Measurements from ENCODE around the gene TBC1D9B. TPM values are rescaled to one million over a fixed set of nuclear protein-coding genes. Genes with fewer than 3 reads are reported as not detected.

TBC1D9B gene
- total and polyA plus RNA-seq, 9 of the 15 experiments (the other 6 are each of a cell fraction or from before 2014, with no cell fraction given) = 2.9 to 59.1 (median 33.5) TPM

- FAIRE-seq = no peak
- H3K36me3 ChIP-seq (ENCODE audit: control insufficient read depth, insufficient read depth, low read length) = peaks cover 72% of the 10 kb centered on the region; the same call in 2 of the 3 replicates
- no peaks in the 10 kb centered on the region for H3K9me3 ChIP-seq (replicated peaks; ENCODE audit: control insufficient read depth, insufficient read depth, low read depth, low read length)
- no peaks in the 10 kb centered on the region for H4K20me1 ChIP-seq (replicated peaks; ENCODE audit: control insufficient read depth, insufficient read depth, low read length)
- in situ Hi-C loops (cut with MboI) = no loop called here
- peaks cover 2% of the 10 kb centered on the region for H3K9me1 ChIP-seq (ENCODE audit: control insufficient read depth, insufficient read depth, low read length)
- no peak overlapping the region for H3K4me2 ChIP-seq (ENCODE audit: insufficient read depth, low read length)
- no peak for DNase-seq (ENCODE audit: extremely low read depth in 1 of 4, low spot score in 3 of 4)
- ATAC-seq = no peak
- CTCF ChIA-PET (ENCODE audit: low intra/inter-chr PET ratio) = interaction anchor here (0.5 kb wide), 1 partner anchor 41 kb away, joined by 3 read pairs; no protein-coding TSS in a partner anchor
- H2AFZ ChIP-seq (ENCODE audit: low read depth, low read length) = no peak overlapping the region
- peak overlapping the region in 1 of 2 experiments; percentile 57; a peak in 1 of 4 replicates for H3K9ac ChIP-seq (ENCODE audit: insufficient read depth in 1 of 2, low read depth in 2 of 2, low read length in 2 of 2)
- WGBS (ENCODE audit: insufficient coverage, low coverage, missing lambda C conversion rate) = 93% methylated on average over 6 of the region's 6 CpGs
- intact Hi-C loops (cut with micrococcal nuclease) = no loop called here
- no peak overlapping the region for H3K4me3 ChIP-seq
- H3K27ac ChIP-seq (ENCODE audit: extremely low read depth, low read depth, low read length) = no peak overlapping the region
- TF ChIP-seq EGR1 (conservative IDR thresholded peaks at IDR 0.05) (peak; percentile 34), CCAR2 (IDR thresholded peaks at IDR 0.05; ENCODE audit: low read depth, low read length) (no peak)
- H3K4me1 ChIP-seq (replicated peaks in 1 of 2; ENCODE audit: control insufficient read depth in 2 of 2, insufficient read depth in 2 of 2, low read length in 2 of 2) = peaks cover 0 to 26% of the 10 kb centered on the region in 2 experiments; a peak in 3 of 5 replicates
- BruUV-seq (replicated peaks) = no TSS peak
- no peaks in the 10 kb centered on the region for H3K79me2 ChIP-seq (ENCODE audit: control insufficient read depth, insufficient read depth, low read length)
- POLR2A ChIA-PET = interaction anchor here (1.0 kb wide), 1 partner anchor 34 kb away, joined by 3 read pairs; no protein-coding TSS in a partner anchor
- H3K27me3 ChIP-seq (ENCODE audit: control insufficient read depth in 2 of 2, insufficient read depth in 2 of 2, low read length in 2 of 2) = no peaks in the 10 kb centered on the region
Measured at GRCh38 chr5:179867079-179867465, 40.6 kb downstream of the TBC1D9B start.

- BruUV-seq (replicated peaks) = no TSS peak
- Histone ChIP-seq H3K79me2 (ENCODE audit: control insufficient read depth, insufficient read depth, low read length) (no peaks in the 10 kb centered on the region), H3K9me1 (ENCODE audit: control insufficient read depth, insufficient read depth, low read length) (peaks cover 2% of the 10 kb centered on the region), H4K20me1 (replicated peaks; ENCODE audit: control insufficient read depth, insufficient read depth, low read length) (no peaks in the 10 kb centered on the region), H3K4me1 (replicated peaks in 1 of 2; ENCODE audit: control insufficient read depth in 2 of 2, insufficient read depth in 2 of 2, low read length in 2 of 2) (peaks cover 0 to 26% of the 10 kb centered on the region in 2 experiments; a peak in 3 of 5 replicates), H2AFZ (ENCODE audit: low read depth, low read length) (no peak overlapping the region), H3K4me3 (no peak overlapping the region), H3K9ac (ENCODE audit: insufficient read depth in 1 of 2, low read depth in 2 of 2, low read length in 2 of 2) (peak overlapping the region in 1 of 2 experiments; percentile 74; a peak in 2 of 4 replicates), H3K27me3 (ENCODE audit: control insufficient read depth in 2 of 2, insufficient read depth in 2 of 2, low read length in 2 of 2) (no peaks in the 10 kb centered on the region), H3K9me3 (replicated peaks; ENCODE audit: control insufficient read depth, insufficient read depth, low read depth, low read length) (no peaks in the 10 kb centered on the region), H3K4me2 (ENCODE audit: insufficient read depth, low read length) (no peak overlapping the region), H3K36me3 (ENCODE audit: control insufficient read depth, insufficient read depth, low read length) (peaks cover 76% of the 10 kb centered on the region; the same call in 2 of the 3 replicates), H3K27ac (ENCODE audit: extremely low read depth, low read depth, low read length) (no peak overlapping the region)
- FAIRE-seq (no peak), DNase-seq (ENCODE audit: extremely low read depth in 1 of 4, low spot score in 3 of 4) (no peak), ATAC-seq (no peak)
- WGBS (ENCODE audit: insufficient coverage, low coverage, missing lambda C conversion rate) = 87% methylated on average over 18 of the region's 21 CpGs
- TF ChIP-seq ELF4 (CRISPR knock-in tag; IDR thresholded peaks at IDR 0.05) (no peak), POLR2G (IDR thresholded peaks at IDR 0.05; ENCODE audit: low read depth, low read length) (peak; percentile 55; the same call in 1 of the 2 replicates)
- intact Hi-C loops (cut with micrococcal nuclease) (no loop called here), in situ Hi-C loops (cut with MboI) (no loop called here)
- ChIA-PET POLR2A (interaction anchor here (0.6 to 1.0 kb wide), 3 partner anchors 8 to 458 kb away, joined by 3 read pairs; no protein-coding TSS in a partner anchor), CTCF (ENCODE audit: low intra/inter-chr PET ratio) (interaction anchor here (0.5 kb wide), 1 partner anchor 42 kb away, joined by 3 read pairs; no protein-coding TSS in a partner anchor)
Measured at GRCh38 chr5:179866241-179867078, 41.2 kb downstream of the TBC1D9B start.

Data from K562 (cell line).